A673 (cell line): ENCODE results near the gene CDC42BPA.

Experiments used
- EZH2 ChIP-seq: fragments of 200-600 bp; sonication (generic); IDR thresholded peaks from 2 replicates; pipeline ENCODE4 v1.6.1; 2017; ENCODE audit warnings: borderline replicate concordance, low read depth, mild to moderate bottlenecking, mixed read lengths, antibody characterized with exemption, low read length; ENCODE audit not compliant: poor library complexity, severe bottlenecking
- TF ChIP-seq, protein P1 (sequence below): fragments of 300-800, 200-600 bp; sonication (generic); conservative IDR thresholded peaks from 2 replicates; pipeline ENCODE4 v1.5.1; 2017; ENCODE audit warnings: low read depth, mild to moderate bottlenecking, antibody characterized with exemption, low read length, moderate library complexity, mixed read lengths

DNA sequence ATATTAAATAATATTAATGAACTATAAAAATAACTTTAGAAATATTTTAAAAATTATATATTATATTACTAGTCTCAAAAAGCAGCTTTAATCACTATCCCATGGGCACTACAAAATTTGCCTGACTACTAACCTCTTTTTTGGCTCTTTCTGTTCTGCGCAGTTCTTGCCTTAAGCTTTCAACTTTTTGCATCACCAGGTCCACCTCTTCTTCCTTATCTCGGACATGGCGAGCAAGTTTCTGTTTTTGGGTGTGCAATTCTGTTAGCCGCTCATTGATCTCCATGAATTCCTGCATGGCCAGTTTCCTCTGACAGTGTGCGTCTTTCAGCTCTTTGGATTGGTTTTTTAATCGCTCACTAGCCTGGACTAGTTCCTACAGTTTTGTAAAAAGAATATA is 205.8 kb downstream of the CDC42BPA start:
- TF ChIP-seq, protein P1, sequence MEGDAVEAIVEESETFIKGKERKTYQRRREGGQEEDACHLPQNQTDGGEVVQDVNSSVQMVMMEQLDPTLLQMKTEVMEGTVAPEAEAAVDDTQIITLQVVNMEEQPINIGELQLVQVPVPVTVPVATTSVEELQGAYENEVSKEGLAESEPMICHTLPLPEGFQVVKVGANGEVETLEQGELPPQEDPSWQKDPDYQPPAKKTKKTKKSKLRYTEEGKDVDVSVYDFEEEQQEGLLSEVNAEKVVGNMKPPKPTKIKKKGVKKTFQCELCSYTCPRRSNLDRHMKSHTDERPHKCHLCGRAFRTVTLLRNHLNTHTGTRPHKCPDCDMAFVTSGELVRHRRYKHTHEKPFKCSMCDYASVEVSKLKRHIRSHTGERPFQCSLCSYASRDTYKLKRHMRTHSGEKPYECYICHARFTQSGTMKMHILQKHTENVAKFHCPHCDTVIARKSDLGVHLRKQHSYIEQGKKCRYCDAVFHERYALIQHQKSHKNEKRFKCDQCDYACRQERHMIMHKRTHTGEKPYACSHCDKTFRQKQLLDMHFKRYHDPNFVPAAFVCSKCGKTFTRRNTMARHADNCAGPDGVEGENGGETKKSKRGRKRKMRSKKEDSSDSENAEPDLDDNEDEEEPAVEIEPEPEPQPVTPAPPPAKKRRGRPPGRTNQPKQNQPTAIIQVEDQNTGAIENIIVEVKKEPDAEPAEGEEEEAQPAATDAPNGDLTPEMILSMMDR = no peak
- no peak for TF ChIP-seq EZH2
